ENCODE data around the gene PHLDB1.

- TF ChIP-seq CTCF (IDR thresholded peaks at IDR 0.05) (peak; percentile 57 to 96 (median 91)), POLR2A (IDR thresholded peaks at IDR 0.05) (no peak)
These were observed 3.5 kb downstream of the PHLDB1 start for GRCh38 chr11:118610773-118611432.
